Putamen (tissue), 1 donor: Measurements from ENCODE around the gene TMEM163.

Source experiments
- DNase-seq: peaks from one replicate; pipeline ENCODE4 v3.0.0-alpha.2; 2016; ENCODE audit warnings: low spot score

The TMEM163 gene

GRCh38 chr2:134455426-134455825 is 263.4 kb downstream of the TMEM163 start:
- no peak for DNase-seq

- DNase-seq: no peak
Observed at GRCh38 chr2:134454931-134455330, 263.9 kb downstream of the TMEM163 start.

- DNase-seq: no peak
Observed at GRCh38 chr2:134454426-134454825, 264.4 kb downstream of the TMEM163 start.

GRCh38 chr2:134453973-134454372 is 264.8 kb downstream of the TMEM163 start:
- DNase-seq: no peak

GRCh38 chr2:134453476-134453875 is 265.3 kb downstream of the TMEM163 start:
- DNase-seq: no peak

GRCh38 chr2:134452042-134452733 is 266.6 kb downstream of the TMEM163 start:
- no peak for DNase-seq

- no peak for DNase-seq
Observed at GRCh38 chr2:134451347-134451630, 267.5 kb downstream of the TMEM163 start.

- DNase-seq: no peak
Observed at GRCh38 chr2:134449751-134450513, 268.9 kb downstream of the TMEM163 start.

GRCh38 chr2:134449157-134449556 is 269.6 kb downstream of the TMEM163 start:
- no peak for DNase-seq

GRCh38 chr2:134448650-134449049 is 270.1 kb downstream of the TMEM163 start:
- DNase-seq: no peak

- no peak for DNase-seq
Observed at GRCh38 chr2:134447669-134448068, 271.1 kb downstream of the TMEM163 start.

GRCh38 chr2:134446383-134447017 is 272.3 kb downstream of the TMEM163 start:
- DNase-seq: no peak

GRCh38 chr2:134445985-134446382 is 272.8 kb downstream of the TMEM163 start:
- no peak for DNase-seq

GRCh38 chr2:134445116-134445515 is 273.7 kb downstream of the TMEM163 start:
- no peak for DNase-seq

GRCh38 chr2:134443814-134444480 is 274.9 kb downstream of the TMEM163 start:
- DNase-seq: no peak

GRCh38 chr2:134441153-134441863 is 277.5 kb downstream of the TMEM163 start:
- no peak for DNase-seq

- DNase-seq: no peak
Observed at GRCh38 chr2:134440336-134440909, 278.4 kb downstream of the TMEM163 start.

GRCh38 chr2:134438371-134438770 is 280.4 kb downstream of the TMEM163 start:
- no peak for DNase-seq

- DNase-seq: no peak
Observed at GRCh38 chr2:134436706-134437105, 282.1 kb downstream of the TMEM163 start.

GRCh38 chr2:134435936-134436335 is 282.9 kb downstream of the TMEM163 start:
- no peak for DNase-seq

- DNase-seq: no peak
Observed at GRCh38 chr2:134435505-134435904, 283.3 kb downstream of the TMEM163 start.

GRCh38 chr2:134433979-134434378 is 284.8 kb downstream of the TMEM163 start:
- no peak for DNase-seq
